Eye (tissue), 1 donor: Measurements from ENCODE around the gene HUS1.
"Not testable (repeated sequence)": the region's sequence is repeated elsewhere in the genome, so short reads cannot be mapped to it uniquely, and the experiment has no call there.

ENCODE experiments used
- DNase-seq: peaks from one replicate; pipeline ENCODE4 v3.0.0-alpha.2; 2015

HUS1 gene

DNA sequence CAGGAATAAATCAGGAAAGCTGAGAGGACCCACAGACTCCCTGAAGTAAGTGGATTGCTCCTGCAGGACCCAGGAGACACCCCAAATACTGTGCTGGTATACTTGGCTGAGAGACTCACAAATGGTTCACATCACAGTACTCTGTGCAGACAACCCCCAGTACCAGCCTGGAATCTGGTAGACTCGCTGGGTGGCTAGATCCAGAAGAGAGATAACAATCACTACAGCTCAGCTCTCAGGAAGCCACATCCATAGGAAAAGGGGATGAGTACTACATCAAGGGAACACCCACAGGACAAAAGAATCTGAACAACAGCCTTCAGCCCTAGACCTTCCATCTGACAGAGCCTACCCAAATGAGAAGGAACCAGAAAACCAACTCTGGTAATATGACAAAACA, 62.9 kb downstream of the HUS1 start:
- not testable (repeated sequence) for DNase-seq

DNA sequence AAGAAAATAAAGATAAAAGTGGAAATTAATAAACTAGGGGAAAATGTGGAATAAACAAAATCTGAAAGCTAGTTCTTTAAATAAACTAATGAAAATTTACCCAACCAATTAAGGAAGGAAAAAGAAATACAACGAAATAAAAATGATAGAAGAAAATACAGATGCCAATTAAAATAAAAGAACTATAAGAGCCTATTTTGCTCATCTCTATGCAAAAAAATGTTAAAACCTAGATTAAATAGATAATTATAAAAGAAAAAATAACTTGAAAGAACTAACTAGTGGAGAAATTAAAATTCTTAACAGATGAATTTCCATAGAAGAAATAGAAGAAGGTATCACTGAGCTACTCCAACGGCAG, 63.8 kb downstream of the HUS1 start:
- DNase-seq: no peak

DNA sequence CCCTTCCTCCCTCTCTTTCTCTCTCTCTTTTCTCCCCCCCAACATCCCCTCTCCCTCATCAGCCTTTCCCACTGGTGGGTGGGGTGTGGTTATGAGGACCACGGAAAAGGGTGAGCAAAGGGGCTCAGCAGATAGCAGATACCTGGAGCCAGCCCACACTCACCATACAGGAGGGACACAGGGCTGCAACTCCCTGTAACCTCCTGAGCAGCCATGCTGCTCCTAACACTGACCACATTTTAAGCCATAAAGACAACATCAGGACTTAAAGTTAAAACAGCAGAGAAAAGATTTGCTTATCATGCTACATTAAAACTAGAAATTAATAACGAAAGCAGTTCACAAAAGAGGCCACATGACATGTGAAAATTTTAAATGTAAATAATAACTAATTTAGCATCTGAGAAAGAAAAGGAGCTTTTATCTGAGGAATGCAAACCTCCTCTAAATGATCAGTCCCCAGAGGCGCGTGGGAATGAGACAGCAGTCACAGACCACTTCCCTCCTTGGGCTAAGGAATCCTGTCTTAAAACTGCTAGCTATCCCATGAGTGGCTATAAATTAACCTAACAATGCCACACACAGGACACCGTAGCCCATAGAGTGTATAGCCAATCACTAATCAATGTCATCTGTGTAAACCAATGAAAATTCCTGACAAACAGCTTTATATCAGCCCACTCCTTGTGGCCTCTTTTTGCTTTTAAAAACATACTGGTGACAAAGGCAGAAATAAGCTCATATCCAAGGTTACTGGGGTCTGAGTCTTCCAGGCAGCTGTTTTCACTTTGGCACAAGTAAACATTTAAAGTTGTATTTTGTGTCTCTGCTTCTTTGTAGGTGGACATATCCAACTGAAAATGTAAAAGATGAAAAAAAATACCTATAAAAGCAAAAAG, 64.4 kb downstream of the HUS1 start:
- DNase-seq: no peak
